ENCODE results near the gene POLD1.

POLD1 gene

GRCh38 chr19:50464348-50464747 is 80.2 kb downstream of the POLD1 start:
- no peaks in the 10 kb centered on the region for H3K27me3 ChIP-seq (ENCODE audit: insufficient read depth, poor library complexity, severe bottlenecking)
- no peak overlapping the region for H3K27ac ChIP-seq (replicated peaks)
- no peak for DNase-seq (ENCODE audit: low read depth in 1 of 2, low spot score in 1 of 2)
- TF ChIP-seq, protein P1, sequence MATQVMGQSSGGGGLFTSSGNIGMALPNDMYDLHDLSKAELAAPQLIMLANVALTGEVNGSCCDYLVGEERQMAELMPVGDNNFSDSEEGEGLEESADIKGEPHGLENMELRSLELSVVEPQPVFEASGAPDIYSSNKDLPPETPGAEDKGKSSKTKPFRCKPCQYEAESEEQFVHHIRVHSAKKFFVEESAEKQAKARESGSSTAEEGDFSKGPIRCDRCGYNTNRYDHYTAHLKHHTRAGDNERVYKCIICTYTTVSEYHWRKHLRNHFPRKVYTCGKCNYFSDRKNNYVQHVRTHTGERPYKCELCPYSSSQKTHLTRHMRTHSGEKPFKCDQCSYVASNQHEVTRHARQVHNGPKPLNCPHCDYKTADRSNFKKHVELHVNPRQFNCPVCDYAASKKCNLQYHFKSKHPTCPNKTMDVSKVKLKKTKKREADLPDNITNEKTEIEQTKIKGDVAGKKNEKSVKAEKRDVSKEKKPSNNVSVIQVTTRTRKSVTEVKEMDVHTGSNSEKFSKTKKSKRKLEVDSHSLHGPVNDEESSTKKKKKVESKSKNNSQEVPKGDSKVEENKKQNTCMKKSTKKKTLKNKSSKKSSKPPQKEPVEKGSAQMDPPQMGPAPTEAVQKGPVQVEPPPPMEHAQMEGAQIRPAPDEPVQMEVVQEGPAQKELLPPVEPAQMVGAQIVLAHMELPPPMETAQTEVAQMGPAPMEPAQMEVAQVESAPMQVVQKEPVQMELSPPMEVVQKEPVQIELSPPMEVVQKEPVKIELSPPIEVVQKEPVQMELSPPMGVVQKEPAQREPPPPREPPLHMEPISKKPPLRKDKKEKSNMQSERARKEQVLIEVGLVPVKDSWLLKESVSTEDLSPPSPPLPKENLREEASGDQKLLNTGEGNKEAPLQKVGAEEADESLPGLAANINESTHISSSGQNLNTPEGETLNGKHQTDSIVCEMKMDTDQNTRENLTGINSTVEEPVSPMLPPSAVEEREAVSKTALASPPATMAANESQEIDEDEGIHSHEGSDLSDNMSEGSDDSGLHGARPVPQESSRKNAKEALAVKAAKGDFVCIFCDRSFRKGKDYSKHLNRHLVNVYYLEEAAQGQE (IDR thresholded peaks at IDR 0.05; ENCODE audit: insufficient replicate concordance, low read depth), result no peak
- TF ChIP-seq, protein P2, sequence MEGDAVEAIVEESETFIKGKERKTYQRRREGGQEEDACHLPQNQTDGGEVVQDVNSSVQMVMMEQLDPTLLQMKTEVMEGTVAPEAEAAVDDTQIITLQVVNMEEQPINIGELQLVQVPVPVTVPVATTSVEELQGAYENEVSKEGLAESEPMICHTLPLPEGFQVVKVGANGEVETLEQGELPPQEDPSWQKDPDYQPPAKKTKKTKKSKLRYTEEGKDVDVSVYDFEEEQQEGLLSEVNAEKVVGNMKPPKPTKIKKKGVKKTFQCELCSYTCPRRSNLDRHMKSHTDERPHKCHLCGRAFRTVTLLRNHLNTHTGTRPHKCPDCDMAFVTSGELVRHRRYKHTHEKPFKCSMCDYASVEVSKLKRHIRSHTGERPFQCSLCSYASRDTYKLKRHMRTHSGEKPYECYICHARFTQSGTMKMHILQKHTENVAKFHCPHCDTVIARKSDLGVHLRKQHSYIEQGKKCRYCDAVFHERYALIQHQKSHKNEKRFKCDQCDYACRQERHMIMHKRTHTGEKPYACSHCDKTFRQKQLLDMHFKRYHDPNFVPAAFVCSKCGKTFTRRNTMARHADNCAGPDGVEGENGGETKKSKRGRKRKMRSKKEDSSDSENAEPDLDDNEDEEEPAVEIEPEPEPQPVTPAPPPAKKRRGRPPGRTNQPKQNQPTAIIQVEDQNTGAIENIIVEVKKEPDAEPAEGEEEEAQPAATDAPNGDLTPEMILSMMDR (IDR thresholded peaks at IDR 0.05; ENCODE audit: insufficient read depth, low read length), result no peak
- no peak for TF ChIP-seq SPI1 (IDR thresholded peaks at IDR 0.05; ENCODE audit: borderline replicate concordance, low read depth)
- TF ChIP-seq POLR2AphosphoS5 (IDR thresholded peaks at IDR 0.05; ENCODE audit: low read depth), result no peak
- TF ChIP-seq GABPA (IDR thresholded peaks at IDR 0.05; ENCODE audit: low read depth), result no peak
- H3K4me3 ChIP-seq (replicated peaks; ENCODE audit: insufficient read depth, low read length), result no peak overlapping the region

DNA sequence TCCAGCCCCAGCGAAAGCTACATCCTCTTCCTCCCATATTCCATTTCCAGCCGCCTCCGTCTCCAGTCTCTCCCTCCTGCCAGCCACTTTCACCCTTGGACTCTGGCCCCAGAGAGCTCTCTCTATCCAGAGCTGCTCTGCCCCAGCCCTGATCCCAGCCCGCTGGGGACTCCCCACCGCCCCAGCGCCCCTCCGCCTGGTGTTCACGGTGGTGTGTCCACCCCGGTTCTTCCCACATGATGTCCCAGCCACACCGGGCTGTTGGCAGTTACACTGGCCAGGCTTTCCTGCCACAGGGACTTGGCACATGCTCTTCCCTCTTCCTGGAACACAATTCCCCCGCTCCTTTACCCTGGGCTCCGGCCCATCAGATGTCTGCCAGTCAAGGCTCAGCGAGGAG is 80.9 kb downstream of the POLD1 start:
- Histone ChIP-seq H3K4me3 (replicated peaks; ENCODE audit: insufficient read depth, low read length) (no peak overlapping the region), H3K27me3 (ENCODE audit: insufficient read depth, poor library complexity, severe bottlenecking) (no peaks in the 10 kb centered on the region), H3K27ac (replicated peaks) (no peak overlapping the region)
- no peak for DNase-seq (ENCODE audit: low read depth in 1 of 2, low spot score in 1 of 2)
- TF ChIP-seq, protein P2 (IDR thresholded peaks at IDR 0.05; ENCODE audit: insufficient read depth, low read length), result no peak
- TF ChIP-seq POLR2AphosphoS5 (IDR thresholded peaks at IDR 0.05; ENCODE audit: low read depth) (no peak), GABPA (IDR thresholded peaks at IDR 0.05; ENCODE audit: low read depth) (no peak), SPI1 (IDR thresholded peaks at IDR 0.05; ENCODE audit: borderline replicate concordance, low read depth) (no peak)
- TF ChIP-seq, protein P1 (IDR thresholded peaks at IDR 0.05; ENCODE audit: insufficient replicate concordance, low read depth), result no peak

DNA sequence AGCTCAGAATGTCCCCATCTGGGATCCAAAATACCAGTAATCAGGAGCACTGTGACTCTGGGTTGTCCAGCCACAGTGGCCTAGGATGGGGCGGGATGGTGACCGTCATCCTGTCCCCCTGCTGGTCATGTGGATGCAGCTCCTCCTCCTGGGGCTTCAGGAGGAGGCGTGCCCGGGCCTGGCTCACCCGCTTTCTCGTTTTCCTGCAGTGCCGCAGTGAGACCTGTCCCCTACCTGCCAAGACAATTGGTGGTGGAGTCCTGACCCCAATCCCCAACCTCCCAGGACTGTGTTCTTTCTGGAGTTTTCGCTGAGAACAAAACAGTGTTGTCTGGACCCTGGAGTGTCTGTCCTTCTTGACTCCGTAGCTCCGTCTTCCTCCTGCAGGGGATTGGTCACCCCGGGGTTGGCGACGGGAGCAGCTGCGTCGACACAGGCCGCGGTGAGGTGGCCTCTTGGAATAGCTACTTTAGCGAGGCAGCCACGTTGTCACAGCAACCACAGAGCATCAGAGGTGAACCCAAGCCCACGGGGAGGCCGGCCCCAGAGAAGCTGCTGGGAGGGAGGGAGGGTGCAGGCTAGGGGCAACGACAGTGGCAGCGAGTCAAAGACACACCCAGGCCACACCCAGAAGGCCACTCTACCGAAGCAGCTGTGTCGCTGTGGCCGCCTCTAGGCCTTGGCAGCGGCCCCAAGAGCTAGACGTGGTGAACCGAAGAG is 82.0 kb downstream of the POLD1 start:
- Histone ChIP-seq H3K4me3 (replicated peaks; ENCODE audit: insufficient read depth, low read length) (no peak overlapping the region), H3K27me3 (ENCODE audit: insufficient read depth, poor library complexity, severe bottlenecking) (no peaks in the 10 kb centered on the region), H3K27ac (replicated peaks) (no peak overlapping the region)
- TF ChIP-seq POLR2AphosphoS5 (IDR thresholded peaks at IDR 0.05; ENCODE audit: low read depth) (no peak), SPI1 (IDR thresholded peaks at IDR 0.05; ENCODE audit: borderline replicate concordance, low read depth) (no peak), GABPA (IDR thresholded peaks at IDR 0.05; ENCODE audit: low read depth) (no peak)
- TF ChIP-seq, protein P1 (IDR thresholded peaks at IDR 0.05; ENCODE audit: insufficient replicate concordance, low read depth), result no peak
- TF ChIP-seq, protein P2 (IDR thresholded peaks at IDR 0.05; ENCODE audit: insufficient read depth, low read length), result no peak
- DNase-seq (ENCODE audit: low read depth in 1 of 2, low spot score in 1 of 2), result no peak

All from HL-60 (cell line).